WTC11 (cell line): ENCODE results near the gene GNAI3. TPM values are rescaled to one million over a fixed set of nuclear protein-coding genes. Genes with fewer than 3 reads are reported as not detected.

Source experiments
- ATAC-seq: fragments of 200-7000 bp; cut with Tn5 transposase; 2 replicates; pipeline ENCODE4 v1.10.0; 2021; ENCODE audit warnings: mild to moderate bottlenecking, moderate library complexity
- CTCF ChIA-PET: fragments of 300-600 bp; sonication (Branson Sonifier 250); formaldehyde crosslinking; loops from one replicate; lab custom pipeline; 2021; ENCODE audit warnings: antibody characterized with exemption; lab: Charles Lee
- POLR2A ChIA-PET: fragments of 350-600 bp; sonication (Branson Sonifier 250); formaldehyde crosslinking; loops from one replicate; lab custom pipeline; 2021; ENCODE audit warnings: antibody characterized with exemption; lab: Charles Lee
- DNase-seq: peaks from one replicate; pipeline ENCODE4 v3.0.0; 2021; ENCODE audit warnings: low spot score
- H3K27ac Mint-ChIP-seq: 2 replicates; pipeline ENCODE4 v1.8.0; 2021; ENCODE audit warnings: mixed read lengths
- H3K27me3 Mint-ChIP-seq: 2 replicates; pipeline ENCODE4 v1.8.0; 2021; ENCODE audit warnings: low read depth, mild to moderate bottlenecking, moderate library complexity, mixed read lengths
- H3K36me3 Mint-ChIP-seq: 2 replicates; pipeline ENCODE4 v1.8.0; 2021; ENCODE audit warnings: mixed read lengths
- H3K4me1 Mint-ChIP-seq: 2 replicates; pipeline ENCODE4 v1.8.0; 2022; ENCODE audit warnings: mixed read lengths
- H3K4me3 Mint-ChIP-seq: 2 replicates; pipeline ENCODE4 v1.8.0; 2021; ENCODE audit warnings: mild to moderate bottlenecking, moderate library complexity, mixed read lengths
- H3K9me3 Mint-ChIP-seq: 2 replicates; pipeline ENCODE4 v1.8.0; 2021; ENCODE audit warnings: mixed read lengths
- E2F1 ChIP-seq: sonication (generic); formaldehyde crosslinking; IDR thresholded peaks from 2 replicates; pipeline ENCODE4 v1.8.0; 2022; ENCODE audit warnings: mild to moderate bottlenecking, missing genetic modification reagents
- ETV6 ChIP-seq: sonication (generic); formaldehyde crosslinking; IDR thresholded peaks from 2 replicates; pipeline ENCODE4 v1.8.1; 2022; ENCODE audit warnings: mild to moderate bottlenecking, missing genetic modification reagents
- FOXK1 ChIP-seq: sonication (generic); formaldehyde crosslinking; IDR thresholded peaks from 2 replicates; pipeline ENCODE4 v1.8.0; 2022; ENCODE audit warnings: mild to moderate bottlenecking, moderate library complexity, missing genetic modification reagents
- FOXP1 ChIP-seq: sonication (generic); formaldehyde crosslinking; IDR thresholded peaks from 2 replicates; pipeline ENCODE4 v1.8.0; 2022; ENCODE audit warnings: missing genetic modification reagents, mild to moderate bottlenecking, moderate library complexity, borderline replicate concordance
- GTF2I ChIP-seq: fragments of 250-450 bp; sonication (Bioruptor Pico); conservative IDR thresholded peaks from 2 replicates; pipeline ENCODE4 v1.4.0; 2021; ENCODE audit warnings: mild to moderate bottlenecking
- HMGA2 ChIP-seq: fragments of 250-450 bp; sonication (Bioruptor Pico); IDR thresholded peaks from 2 replicates; pipeline ENCODE4 v1.4.0; 2021; ENCODE audit warnings: mild to moderate bottlenecking, moderate library complexity
- IRF2 ChIP-seq: sonication (generic); formaldehyde crosslinking; IDR thresholded peaks from 2 replicates; pipeline ENCODE4 v1.8.0; 2022; ENCODE audit warnings: low read depth, missing genetic modification reagents, borderline replicate concordance
- JUN ChIP-seq: sonication (generic); formaldehyde crosslinking; IDR thresholded peaks from 2 replicates; pipeline ENCODE4 v1.8.0; 2023; ENCODE audit warnings: mild to moderate bottlenecking, missing genetic modification reagents
- MYBL2 ChIP-seq: sonication (generic); formaldehyde crosslinking; IDR thresholded peaks from 2 replicates; pipeline ENCODE4 v1.8.1; 2023; ENCODE audit warnings: mild to moderate bottlenecking, moderate library complexity, missing genetic modification reagents
- SMAD3 ChIP-seq: sonication (generic); formaldehyde crosslinking; IDR thresholded peaks from 2 replicates; pipeline ENCODE4 v1.8.0; 2022; ENCODE audit warnings: missing genetic modification reagents, mild to moderate bottlenecking, borderline replicate concordance
- SP1 ChIP-seq: sonication (generic); formaldehyde crosslinking; conservative IDR thresholded peaks from 2 replicates; pipeline ENCODE4 v1.8.1; 2022; ENCODE audit warnings: missing genetic modification reagents
- ZMAT4 ChIP-seq: fragments of 250-450 bp; sonication (Bioruptor Pico); IDR thresholded peaks from 2 replicates; pipeline ENCODE4 v1.9.0; 2021; ENCODE audit warnings: mild to moderate bottlenecking
- ZNF219 ChIP-seq: sonication (generic); formaldehyde crosslinking; IDR thresholded peaks from 2 replicates; pipeline ENCODE4 v1.8.0; 2023; ENCODE audit warnings: missing genetic modification reagents, mild to moderate bottlenecking, borderline replicate concordance
- ZNF232 ChIP-seq: sonication (generic); formaldehyde crosslinking; IDR thresholded peaks from 2 replicates; pipeline ENCODE4 v1.8.0; 2022; ENCODE audit warnings: mild to moderate bottlenecking, missing genetic modification reagents
- ZNF396 ChIP-seq: fragments of 250-450 bp; sonication (Bioruptor Pico); IDR thresholded peaks from 2 replicates; pipeline ENCODE4 v1.8.0; 2021; ENCODE audit warnings: mild to moderate bottlenecking, moderate library complexity, borderline replicate concordance
- ZNF532 ChIP-seq: fragments of 250-450 bp; sonication (Bioruptor Pico); IDR thresholded peaks from 2 replicates; pipeline ENCODE4 v1.9.0; 2021; ENCODE audit warnings: mild to moderate bottlenecking, borderline replicate concordance
- ZNF671 ChIP-seq: fragments of 250-450 bp; sonication (Bioruptor Pico); IDR thresholded peaks from 2 replicates; pipeline ENCODE4 v1.8.0; 2021; ENCODE audit warnings: mild to moderate bottlenecking
- ZSCAN18 ChIP-seq: fragments of 250-450 bp; sonication (Bioruptor Pico); IDR thresholded peaks from 2 replicates; pipeline ENCODE4 v2.1.2; 2022; ENCODE audit warnings: mild to moderate bottlenecking, moderate library complexity
- total RNA-seq: library from RNA; stranded (reverse); gene quantifications from 3 replicates; pipeline ENCODE4 v1.2.3, GENCODE V29; 2021
- TF ChIP-seq, protein P1 (sequence below): sonication (generic); formaldehyde crosslinking; IDR thresholded peaks from 2 replicates; pipeline ENCODE4 v1.8.0; 2022; ENCODE audit warnings: mild to moderate bottlenecking, missing genetic modification reagents
- TF ChIP-seq, protein P2 (sequence below): sonication (generic); formaldehyde crosslinking; conservative IDR thresholded peaks from 2 replicates; pipeline ENCODE4 v1.8.1; 2022; ENCODE audit warnings: mild to moderate bottlenecking, missing genetic modification reagents
- TF ChIP-seq, protein P3 (sequence below): sonication (generic); formaldehyde crosslinking; IDR thresholded peaks from 2 replicates; pipeline ENCODE4 v1.8.0; 2023; ENCODE audit warnings: missing genetic modification reagents, mild to moderate bottlenecking, borderline replicate concordance
- TF ChIP-seq, protein P4 (sequence below): fragments of 200-600 bp; IDR thresholded peaks from 2 replicates; pipeline ENCODE4 v1.8.0; 2022; ENCODE audit warnings: antibody characterized with exemption

The GNAI3 gene
- total RNA-seq, 1 experiment from 2014 or later: 7.2 TPM

- TF ChIP-seq, protein P1, sequence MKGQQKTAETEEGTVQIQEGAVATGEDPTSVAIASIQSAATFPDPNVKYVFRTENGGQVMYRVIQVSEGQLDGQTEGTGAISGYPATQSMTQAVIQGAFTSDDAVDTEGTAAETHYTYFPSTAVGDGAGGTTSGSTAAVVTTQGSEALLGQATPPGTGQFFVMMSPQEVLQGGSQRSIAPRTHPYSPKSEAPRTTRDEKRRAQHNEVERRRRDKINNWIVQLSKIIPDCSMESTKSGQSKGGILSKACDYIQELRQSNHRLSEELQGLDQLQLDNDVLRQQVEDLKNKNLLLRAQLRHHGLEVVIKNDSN (CRISPR knock-in tag): no peak
- no peak for TF ChIP-seq ZNF232 (CRISPR knock-in tag)
- TF ChIP-seq, protein P2, sequence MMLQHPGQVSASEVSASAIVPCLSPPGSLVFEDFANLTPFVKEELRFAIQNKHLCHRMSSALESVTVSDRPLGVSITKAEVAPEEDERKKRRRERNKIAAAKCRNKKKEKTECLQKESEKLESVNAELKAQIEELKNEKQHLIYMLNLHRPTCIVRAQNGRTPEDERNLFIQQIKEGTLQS (CRISPR knock-in tag): no peak
These were observed 31.1 kb downstream of the GNAI3 start (continued) for GRCh38 chr1:109579491-109579890.

GRCh38 chr1:109582021-109582420 is 33.6 kb downstream of the GNAI3 start:
- Mint-ChIP-seq H3K27ac (no peak overlapping the region), H3K27me3 (no peaks in the 10 kb centered on the region), H3K4me1 (no peaks in the 10 kb centered on the region), H3K4me3 (no peak overlapping the region), H3K36me3 (peaks cover 50% of the 10 kb centered on the region), H3K9me3 (no peaks in the 10 kb centered on the region)
- POLR2A ChIA-PET: no interaction called here
- CTCF ChIA-PET: no interaction called here
- ATAC-seq: no peak
- no peak for DNase-seq
- TF ChIP-seq, protein P3, sequence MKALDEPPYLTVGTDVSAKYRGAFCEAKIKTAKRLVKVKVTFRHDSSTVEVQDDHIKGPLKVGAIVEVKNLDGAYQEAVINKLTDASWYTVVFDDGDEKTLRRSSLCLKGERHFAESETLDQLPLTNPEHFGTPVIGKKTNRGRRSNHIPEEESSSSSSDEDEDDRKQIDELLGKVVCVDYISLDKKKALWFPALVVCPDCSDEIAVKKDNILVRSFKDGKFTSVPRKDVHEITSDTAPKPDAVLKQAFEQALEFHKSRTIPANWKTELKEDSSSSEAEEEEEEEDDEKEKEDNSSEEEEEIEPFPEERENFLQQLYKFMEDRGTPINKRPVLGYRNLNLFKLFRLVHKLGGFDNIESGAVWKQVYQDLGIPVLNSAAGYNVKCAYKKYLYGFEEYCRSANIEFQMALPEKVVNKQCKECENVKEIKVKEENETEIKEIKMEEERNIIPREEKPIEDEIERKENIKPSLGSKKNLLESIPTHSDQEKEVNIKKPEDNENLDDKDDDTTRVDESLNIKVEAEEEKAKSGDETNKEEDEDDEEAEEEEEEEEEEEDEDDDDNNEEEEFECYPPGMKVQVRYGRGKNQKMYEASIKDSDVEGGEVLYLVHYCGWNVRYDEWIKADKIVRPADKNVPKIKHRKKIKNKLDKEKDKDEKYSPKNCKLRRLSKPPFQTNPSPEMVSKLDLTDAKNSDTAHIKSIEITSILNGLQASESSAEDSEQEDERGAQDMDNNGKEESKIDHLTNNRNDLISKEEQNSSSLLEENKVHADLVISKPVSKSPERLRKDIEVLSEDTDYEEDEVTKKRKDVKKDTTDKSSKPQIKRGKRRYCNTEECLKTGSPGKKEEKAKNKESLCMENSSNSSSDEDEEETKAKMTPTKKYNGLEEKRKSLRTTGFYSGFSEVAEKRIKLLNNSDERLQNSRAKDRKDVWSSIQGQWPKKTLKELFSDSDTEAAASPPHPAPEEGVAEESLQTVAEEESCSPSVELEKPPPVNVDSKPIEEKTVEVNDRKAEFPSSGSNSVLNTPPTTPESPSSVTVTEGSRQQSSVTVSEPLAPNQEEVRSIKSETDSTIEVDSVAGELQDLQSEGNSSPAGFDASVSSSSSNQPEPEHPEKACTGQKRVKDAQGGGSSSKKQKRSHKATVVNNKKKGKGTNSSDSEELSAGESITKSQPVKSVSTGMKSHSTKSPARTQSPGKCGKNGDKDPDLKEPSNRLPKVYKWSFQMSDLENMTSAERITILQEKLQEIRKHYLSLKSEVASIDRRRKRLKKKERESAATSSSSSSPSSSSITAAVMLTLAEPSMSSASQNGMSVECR (CRISPR knock-in tag): no peak
- TF ChIP-seq ZNF219 (CRISPR knock-in tag) (no peak), SP1 (CRISPR knock-in tag) (no peak), ETV6 (no peak), FOXP1 (CRISPR knock-in tag) (no peak), SMAD3 (no peak), ZNF396 (no peak), ZNF671 (no peak), MYBL2 (no peak), ZNF532 (no peak), HMGA2 (CRISPR knock-in tag) (no peak), JUN (no peak), FOXK1 (CRISPR knock-in tag) (no peak), IRF2 (CRISPR knock-in tag) (no peak), ZSCAN18 (no peak), GTF2I (no peak), E2F1 (CRISPR knock-in tag) (no peak), ZMAT4 (CRISPR knock-in tag) (no peak)
- TF ChIP-seq, protein P4, sequence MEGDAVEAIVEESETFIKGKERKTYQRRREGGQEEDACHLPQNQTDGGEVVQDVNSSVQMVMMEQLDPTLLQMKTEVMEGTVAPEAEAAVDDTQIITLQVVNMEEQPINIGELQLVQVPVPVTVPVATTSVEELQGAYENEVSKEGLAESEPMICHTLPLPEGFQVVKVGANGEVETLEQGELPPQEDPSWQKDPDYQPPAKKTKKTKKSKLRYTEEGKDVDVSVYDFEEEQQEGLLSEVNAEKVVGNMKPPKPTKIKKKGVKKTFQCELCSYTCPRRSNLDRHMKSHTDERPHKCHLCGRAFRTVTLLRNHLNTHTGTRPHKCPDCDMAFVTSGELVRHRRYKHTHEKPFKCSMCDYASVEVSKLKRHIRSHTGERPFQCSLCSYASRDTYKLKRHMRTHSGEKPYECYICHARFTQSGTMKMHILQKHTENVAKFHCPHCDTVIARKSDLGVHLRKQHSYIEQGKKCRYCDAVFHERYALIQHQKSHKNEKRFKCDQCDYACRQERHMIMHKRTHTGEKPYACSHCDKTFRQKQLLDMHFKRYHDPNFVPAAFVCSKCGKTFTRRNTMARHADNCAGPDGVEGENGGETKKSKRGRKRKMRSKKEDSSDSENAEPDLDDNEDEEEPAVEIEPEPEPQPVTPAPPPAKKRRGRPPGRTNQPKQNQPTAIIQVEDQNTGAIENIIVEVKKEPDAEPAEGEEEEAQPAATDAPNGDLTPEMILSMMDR: no peak
